Mesothelial cell of epicardium (in vitro differentiated cells): ENCODE results near the gene ISG20L2. TPM values are rescaled to one million over a fixed set of nuclear protein-coding genes. Genes with fewer than 3 reads are reported as not detected.

Experiments
- DNase-seq, 2 experiments: peaks; one replicate each; pipeline ENCODE4 v3.0.0; 2021; ENCODE audit warnings: low spot score in 2 of 2; ENCODE audit not compliant: unreplicated experiment in 2 of 2
- H3K27ac Mint-ChIP-seq: 2 replicates; pipeline ENCODE4 v1.8.0; 2021; ENCODE audit warnings: mixed read lengths
- H3K27me3 Mint-ChIP-seq: 2 replicates; pipeline ENCODE4 v1.8.0; 2021; ENCODE audit warnings: low read depth, mixed read lengths
- H3K36me3 Mint-ChIP-seq: 2 replicates; pipeline ENCODE4 v1.8.0; 2021; ENCODE audit warnings: mixed read lengths
- H3K4me1 Mint-ChIP-seq: 2 replicates; pipeline ENCODE4 v1.8.0; 2021; ENCODE audit warnings: mixed read lengths
- H3K4me3 Mint-ChIP-seq: 2 replicates; pipeline ENCODE4 v1.8.0; 2021; ENCODE audit warnings: mild to moderate bottlenecking, moderate library complexity, mixed read lengths
- H3K9me3 Mint-ChIP-seq: 2 replicates; pipeline ENCODE4 v1.8.0; 2021; ENCODE audit warnings: mixed read lengths
- total RNA-seq: library from RNA; stranded (reverse); gene quantifications from 3 replicates; pipeline ENCODE4 v1.2.1, GENCODE V29; 2021
- TF ChIP-seq, protein P1 (sequence below): fragments of 200-600 bp; sonication (generic); IDR thresholded peaks from one replicate; pipeline ENCODE4 v1.5.0; 2021; ENCODE audit warnings: antibody characterized with exemption; ENCODE audit not compliant: unreplicated experiment

The ISG20L2 gene
- total RNA-seq, 1 donor from 2014 or later: 39.3 TPM

DNA sequence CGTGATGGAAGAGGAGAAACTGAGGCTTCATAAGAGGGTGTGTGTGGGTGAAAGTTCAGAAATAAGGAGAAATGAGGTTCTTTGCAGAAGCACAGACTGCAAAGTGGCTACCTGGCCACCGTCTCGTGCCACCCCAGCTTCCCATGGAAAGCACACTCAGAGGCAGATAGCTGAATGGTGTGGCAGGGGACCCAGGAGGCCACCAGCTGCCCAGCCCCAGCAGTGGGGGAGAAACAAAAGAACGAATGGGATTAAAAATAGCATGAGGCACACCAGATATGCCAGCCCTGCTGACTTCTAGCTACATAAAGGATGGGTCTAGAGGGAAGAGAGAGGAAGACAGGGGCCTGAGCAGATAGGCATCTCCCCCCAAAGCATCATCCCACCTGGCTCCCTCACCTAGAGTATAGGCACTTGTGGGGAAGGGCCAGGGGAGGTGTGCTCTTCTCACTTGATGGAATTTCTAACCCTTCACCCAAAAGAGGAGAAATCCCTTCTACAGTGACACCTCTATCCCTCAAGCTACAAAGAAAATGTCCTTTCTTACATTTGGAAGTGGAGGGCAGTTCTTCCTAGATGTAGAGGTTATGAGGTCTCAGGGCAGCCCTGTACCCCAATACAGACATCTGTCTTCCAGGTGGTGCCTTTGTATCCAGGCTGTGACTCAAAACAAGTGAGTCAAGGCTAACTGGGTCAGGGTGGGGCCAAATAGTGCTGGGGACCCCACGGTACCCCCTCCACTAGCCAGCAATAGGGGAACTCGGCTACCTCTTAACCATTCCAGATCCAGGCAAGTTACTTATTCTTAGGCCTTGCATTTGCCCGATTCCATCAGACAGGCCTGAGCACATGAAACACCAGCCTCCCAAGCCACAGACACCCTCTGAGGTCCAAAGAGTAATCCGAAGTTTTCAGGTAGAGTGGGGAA, 19.4 kb upstream of the ISG20L2 start:
- peaks cover 56% of the 10 kb centered on the region for H3K4me1 Mint-ChIP-seq
- TF ChIP-seq, protein P1, sequence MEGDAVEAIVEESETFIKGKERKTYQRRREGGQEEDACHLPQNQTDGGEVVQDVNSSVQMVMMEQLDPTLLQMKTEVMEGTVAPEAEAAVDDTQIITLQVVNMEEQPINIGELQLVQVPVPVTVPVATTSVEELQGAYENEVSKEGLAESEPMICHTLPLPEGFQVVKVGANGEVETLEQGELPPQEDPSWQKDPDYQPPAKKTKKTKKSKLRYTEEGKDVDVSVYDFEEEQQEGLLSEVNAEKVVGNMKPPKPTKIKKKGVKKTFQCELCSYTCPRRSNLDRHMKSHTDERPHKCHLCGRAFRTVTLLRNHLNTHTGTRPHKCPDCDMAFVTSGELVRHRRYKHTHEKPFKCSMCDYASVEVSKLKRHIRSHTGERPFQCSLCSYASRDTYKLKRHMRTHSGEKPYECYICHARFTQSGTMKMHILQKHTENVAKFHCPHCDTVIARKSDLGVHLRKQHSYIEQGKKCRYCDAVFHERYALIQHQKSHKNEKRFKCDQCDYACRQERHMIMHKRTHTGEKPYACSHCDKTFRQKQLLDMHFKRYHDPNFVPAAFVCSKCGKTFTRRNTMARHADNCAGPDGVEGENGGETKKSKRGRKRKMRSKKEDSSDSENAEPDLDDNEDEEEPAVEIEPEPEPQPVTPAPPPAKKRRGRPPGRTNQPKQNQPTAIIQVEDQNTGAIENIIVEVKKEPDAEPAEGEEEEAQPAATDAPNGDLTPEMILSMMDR: no peak
- peaks cover 8% of the 10 kb centered on the region for H3K36me3 Mint-ChIP-seq
- H3K27me3 Mint-ChIP-seq: no peaks in the 10 kb centered on the region
- DNase-seq: no peak
- H3K27ac Mint-ChIP-seq: peak overlapping the region; percentile 100
- H3K4me3 Mint-ChIP-seq: peak overlapping the region; percentile 84
- no peaks in the 10 kb centered on the region for H3K9me3 Mint-ChIP-seq

DNA sequence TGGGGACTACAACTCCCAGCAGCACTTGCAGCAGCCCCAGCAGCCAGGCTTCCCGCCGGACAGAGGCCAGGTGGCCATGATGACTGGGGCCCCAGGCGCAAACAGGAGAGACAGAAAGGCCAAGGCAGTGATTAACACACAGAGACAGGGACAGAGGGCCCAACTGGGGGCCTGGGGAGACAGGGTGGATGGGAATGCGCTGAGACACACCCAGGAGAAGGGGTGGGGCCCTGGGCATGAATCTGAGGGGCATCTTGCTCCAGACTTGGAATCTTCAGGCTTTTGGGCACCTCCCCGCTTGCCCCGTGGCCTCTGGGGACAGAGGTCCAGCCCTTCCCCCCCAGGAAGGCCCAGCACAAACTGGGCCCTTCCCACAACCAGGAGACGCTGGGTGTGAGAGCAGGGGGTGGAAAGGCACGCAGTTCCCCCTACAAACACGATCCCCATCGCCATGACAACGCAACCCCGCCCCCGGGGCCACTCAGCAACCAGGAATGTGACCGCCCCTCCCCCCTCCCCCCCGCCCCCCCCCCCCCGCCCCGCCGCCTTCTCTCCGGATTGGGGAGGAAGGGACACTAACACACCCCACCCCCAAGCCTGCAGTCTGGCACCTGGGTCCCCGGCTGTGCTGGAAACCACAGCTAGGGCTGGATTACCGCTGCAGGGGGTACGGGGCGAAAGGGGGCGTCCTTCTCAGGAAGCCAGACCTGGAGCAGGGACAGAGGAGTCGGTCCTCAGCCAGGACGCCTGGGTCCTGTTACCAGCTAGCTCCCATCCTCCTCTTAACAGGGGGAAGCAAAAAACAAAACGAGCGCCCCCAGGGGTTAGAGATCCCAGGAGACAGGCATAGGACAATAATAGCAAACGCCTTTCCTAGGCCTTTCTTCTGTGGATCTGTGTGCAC, 18.4 kb upstream of the ISG20L2 start:
- DNase-seq: peak; percentile 88 to 94
- Mint-ChIP-seq H3K4me1 (peaks cover 50% of the 10 kb centered on the region), H3K36me3 (peaks cover 12% of the 10 kb centered on the region), H3K27me3 (no peaks in the 10 kb centered on the region), H3K27ac (peak overlapping the region; percentile 100), H3K4me3 (peak overlapping the region; percentile 84), H3K9me3 (no peaks in the 10 kb centered on the region)
- TF ChIP-seq, protein P1: no peak

DNA sequence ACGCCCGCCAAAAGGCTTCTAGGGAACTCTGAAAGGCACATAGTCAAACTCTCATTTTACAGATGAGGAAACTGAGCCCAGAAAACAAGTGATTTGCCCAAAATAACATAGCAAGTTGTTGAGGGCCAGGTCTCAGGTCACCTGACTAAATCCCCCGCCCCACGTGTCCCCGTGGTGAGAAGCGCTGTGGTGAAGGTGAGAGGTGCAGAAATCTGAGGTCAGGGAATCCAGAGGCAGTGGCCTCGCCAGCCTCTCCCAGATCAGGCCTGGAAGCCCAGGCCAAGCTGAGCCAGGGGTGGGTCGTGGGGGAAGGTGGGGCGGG, 17.8 kb upstream of the ISG20L2 start:
- Mint-ChIP-seq H3K27me3 (no peaks in the 10 kb centered on the region), H3K4me1 (peaks cover 54% of the 10 kb centered on the region)

DNA sequence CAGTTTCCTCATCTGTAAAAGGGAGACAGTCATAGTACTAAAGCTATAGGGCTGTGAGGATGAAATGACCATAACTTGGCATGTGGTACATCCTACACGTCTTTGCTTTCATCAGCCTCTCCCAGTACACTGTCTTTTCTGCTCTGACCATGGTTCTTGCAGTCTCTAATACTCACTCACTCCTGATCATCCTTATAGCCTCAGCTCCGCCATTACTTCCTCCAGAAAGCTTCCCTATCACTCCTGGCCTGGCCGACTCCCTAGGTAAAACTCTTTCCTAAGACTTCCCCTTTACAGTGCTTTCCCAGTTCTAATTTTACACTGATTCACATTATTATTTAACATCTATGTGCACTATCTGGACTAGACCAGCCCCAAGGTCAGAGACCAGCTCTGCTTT, 17.3 kb upstream of the ISG20L2 start:
- no peaks in the 10 kb centered on the region for H3K27me3 Mint-ChIP-seq
- H3K9me3 Mint-ChIP-seq: no peaks in the 10 kb centered on the region
- H3K36me3 Mint-ChIP-seq: peaks cover 16% of the 10 kb centered on the region
- H3K4me1 Mint-ChIP-seq: peaks cover 58% of the 10 kb centered on the region
- DNase-seq: no peak
- peak overlapping the region; percentile 84 for H3K4me3 Mint-ChIP-seq
- H3K27ac Mint-ChIP-seq: peak overlapping the region; percentile 100
- TF ChIP-seq, protein P1: no peak

More for the DNA sequence above, 17.8 kb upstream of the ISG20L2 start:
- H3K4me3 Mint-ChIP-seq: peak overlapping the region; percentile 84
- peaks cover 14% of the 10 kb centered on the region for H3K36me3 Mint-ChIP-seq
- no peak for DNase-seq
- no peaks in the 10 kb centered on the region for H3K9me3 Mint-ChIP-seq
- H3K27ac Mint-ChIP-seq: peak overlapping the region; percentile 100
- TF ChIP-seq, protein P1: no peak

DNA sequence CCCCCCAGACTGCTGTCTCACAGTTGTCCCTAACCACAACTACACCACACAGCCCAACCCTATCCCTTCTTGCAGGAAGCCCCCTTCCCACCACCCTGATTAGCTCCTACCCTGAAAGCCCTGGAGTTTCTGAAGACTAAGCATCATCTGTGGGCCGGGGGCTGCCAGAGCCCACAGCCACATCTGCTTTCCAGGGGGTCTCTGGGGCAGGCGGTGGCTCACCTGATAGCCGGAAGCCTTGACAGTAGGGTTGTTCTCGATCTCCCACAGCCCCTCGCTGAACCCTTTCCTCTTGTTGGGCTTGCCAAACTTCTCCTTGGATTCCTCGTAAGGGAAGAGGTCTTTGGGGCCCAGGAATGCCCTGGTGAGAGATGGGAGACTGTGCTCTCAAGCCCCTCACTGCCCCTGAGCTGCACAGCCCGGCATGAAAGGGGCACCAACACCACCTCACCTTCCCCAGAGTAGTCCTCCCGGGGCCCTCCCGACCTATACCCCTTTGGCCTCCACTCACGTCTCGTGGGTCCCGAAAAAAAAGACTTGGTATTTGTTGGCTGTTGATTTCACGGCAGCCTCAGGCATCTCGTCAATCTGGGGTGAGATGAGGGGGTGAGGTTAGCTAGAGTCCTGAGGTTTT, 16.3 kb upstream of the ISG20L2 start:
- TF ChIP-seq, protein P1: no peak
- no peak overlapping the region for H3K4me3 Mint-ChIP-seq
- no peaks in the 10 kb centered on the region for H3K9me3 Mint-ChIP-seq
- DNase-seq: no peak
- peaks cover 61% of the 10 kb centered on the region for H3K4me1 Mint-ChIP-seq
- no peaks in the 10 kb centered on the region for H3K27me3 Mint-ChIP-seq
- peaks cover 16% of the 10 kb centered on the region for H3K36me3 Mint-ChIP-seq
- peak overlapping the region; percentile 100 for H3K27ac Mint-ChIP-seq
